ENCODE data around the gene DBNL.
"Not testable (repeated sequence)": the region's sequence is repeated elsewhere in the genome, so short reads cannot be mapped to it uniquely, and the experiment has no call there.

Gene DBNL

GRCh38 chr7:44044315-44045225, at the start of gene DBNL:
Gene DBNL, plus strand, starts transcription at chr7:44044702. Its CDS starts 36 bp downstream, at chr7:44044738.
- H3K4me3 Mint-ChIP-seq = peak within 1 kb of the TSS; percentile 90
- H3K27me3 Mint-ChIP-seq = no peaks in the 10 kb centered on the region
- no peaks in the 10 kb centered on the region for H3K9me3 Mint-ChIP-seq
- peak within 1 kb of the TSS; percentile 91 for H3K27ac Mint-ChIP-seq
- DNase-seq = peak; percentile 95
- H3K4me1 Mint-ChIP-seq (ENCODE audit: low read depth) = peaks cover 55% of the 10 kb centered on the region
- peaks cover 53% of the 10 kb centered on the region for H3K36me3 Mint-ChIP-seq (ENCODE audit: low read depth)

- H3K9me3 Mint-ChIP-seq; DNase-seq; H3K4me1 Mint-ChIP-seq (ENCODE audit: low read depth); H3K27me3 Mint-ChIP-seq; H3K27ac Mint-ChIP-seq; H3K36me3 Mint-ChIP-seq (ENCODE audit: low read depth); H3K4me3 Mint-ChIP-seq: not testable (repeated sequence)
Observed at GRCh38 chr7:43997532-43997931, 47.0 kb upstream of the DBNL start, which contains the start of gene SPDYE1. Gene SPDYE1, plus strand, starts transcription at chr7:43997897. Its CDS starts 2,053 bp downstream, at chr7:43999950.

GRCh38 chr7:44012081-44012480, 32.4 kb upstream of the DBNL start:
- not testable (repeated sequence) for H3K4me3 Mint-ChIP-seq; H3K27ac Mint-ChIP-seq; H3K9me3 Mint-ChIP-seq; H3K4me1 Mint-ChIP-seq (ENCODE audit: low read depth); H3K27me3 Mint-ChIP-seq; DNase-seq
- H3K36me3 Mint-ChIP-seq (ENCODE audit: low read depth) = peaks cover 32% of the 10 kb centered on the region

- not testable (repeated sequence) for H3K9me3 Mint-ChIP-seq; H3K27ac Mint-ChIP-seq; H3K4me3 Mint-ChIP-seq; H3K4me1 Mint-ChIP-seq (ENCODE audit: low read depth); DNase-seq; H3K27me3 Mint-ChIP-seq
- H3K36me3 Mint-ChIP-seq (ENCODE audit: low read depth) = peaks cover 29% of the 10 kb centered on the region
Observed at GRCh38 chr7:44015090-44015489, 29.4 kb upstream of the DBNL start.

- peak; percentile 100 for DNase-seq
- H3K9me3 Mint-ChIP-seq, H3K27me3 Mint-ChIP-seq: not testable (repeated sequence)
- peak overlapping the region; percentile 94 for H3K4me3 Mint-ChIP-seq
- H3K36me3 Mint-ChIP-seq (ENCODE audit: low read depth) = peaks cover 13% of the 10 kb centered on the region
- peaks cover 35% of the 10 kb centered on the region for H3K4me1 Mint-ChIP-seq (ENCODE audit: low read depth)
- H3K27ac Mint-ChIP-seq = peak overlapping the region; percentile 94
Observed at GRCh38 chr7:44018857-44019807, 25.4 kb upstream of the DBNL start.

- not testable (repeated sequence) for H3K27me3 Mint-ChIP-seq; H3K4me3 Mint-ChIP-seq; H3K36me3 Mint-ChIP-seq (ENCODE audit: low read depth); H3K9me3 Mint-ChIP-seq; H3K27ac Mint-ChIP-seq
- peaks cover 35% of the 10 kb centered on the region for H3K4me1 Mint-ChIP-seq (ENCODE audit: low read depth)
- DNase-seq = peak; percentile 38
Observed at GRCh38 chr7:44019825-44020224, 24.7 kb upstream of the DBNL start.

GRCh38 chr7:44022069-44022468, 22.4 kb upstream of the DBNL start:
- DNase-seq; H3K4me3 Mint-ChIP-seq; H3K9me3 Mint-ChIP-seq; H3K27me3 Mint-ChIP-seq; H3K36me3 Mint-ChIP-seq (ENCODE audit: low read depth): not testable (repeated sequence)
- Mint-ChIP-seq H3K4me1 (ENCODE audit: low read depth) (peaks cover 32% of the 10 kb centered on the region), H3K27ac (peak overlapping the region; percentile 47)

- H3K4me3 Mint-ChIP-seq = peak overlapping the region; percentile 69
- not testable (repeated sequence) for H3K9me3 Mint-ChIP-seq; H3K27me3 Mint-ChIP-seq; H3K36me3 Mint-ChIP-seq (ENCODE audit: low read depth)
- DNase-seq = peak; percentile 69
- peaks cover 30% of the 10 kb centered on the region for H3K4me1 Mint-ChIP-seq (ENCODE audit: low read depth)
- peak overlapping the region; percentile 97 for H3K27ac Mint-ChIP-seq
Observed at GRCh38 chr7:44022796-44023467, 21.6 kb upstream of the DBNL start.

GRCh38 chr7:44029433-44029832, 15.1 kb upstream of the DBNL start:
- not testable (repeated sequence) for H3K4me3 Mint-ChIP-seq; H3K9me3 Mint-ChIP-seq; H3K27ac Mint-ChIP-seq; H3K4me1 Mint-ChIP-seq (ENCODE audit: low read depth); DNase-seq; H3K27me3 Mint-ChIP-seq
- peaks cover 20% of the 10 kb centered on the region for H3K36me3 Mint-ChIP-seq (ENCODE audit: low read depth)

- not testable (repeated sequence) for H3K4me3 Mint-ChIP-seq; DNase-seq; H3K27ac Mint-ChIP-seq; H3K9me3 Mint-ChIP-seq; H3K4me1 Mint-ChIP-seq (ENCODE audit: low read depth); H3K27me3 Mint-ChIP-seq
- peaks cover 22% of the 10 kb centered on the region for H3K36me3 Mint-ChIP-seq (ENCODE audit: low read depth)
Observed at GRCh38 chr7:44030029-44030428, 14.5 kb upstream of the DBNL start.

GRCh38 chr7:44031319-44031718, 13.2 kb upstream of the DBNL start:
- H3K27me3 Mint-ChIP-seq; H3K27ac Mint-ChIP-seq; H3K4me1 Mint-ChIP-seq (ENCODE audit: low read depth); DNase-seq; H3K4me3 Mint-ChIP-seq; H3K9me3 Mint-ChIP-seq: not testable (repeated sequence)
- H3K36me3 Mint-ChIP-seq (ENCODE audit: low read depth) = peaks cover 22% of the 10 kb centered on the region

- H3K27ac Mint-ChIP-seq; H3K4me1 Mint-ChIP-seq (ENCODE audit: low read depth); H3K27me3 Mint-ChIP-seq; DNase-seq; H3K9me3 Mint-ChIP-seq; H3K4me3 Mint-ChIP-seq: not testable (repeated sequence)
- H3K36me3 Mint-ChIP-seq (ENCODE audit: low read depth) = peaks cover 28% of the 10 kb centered on the region
Observed at GRCh38 chr7:44032031-44032430, 12.5 kb upstream of the DBNL start.

GRCh38 chr7:44033971-44034844, 10.3 kb upstream of the DBNL start:
- H3K4me3 Mint-ChIP-seq; H3K4me1 Mint-ChIP-seq (ENCODE audit: low read depth); H3K9me3 Mint-ChIP-seq; H3K27ac Mint-ChIP-seq; H3K27me3 Mint-ChIP-seq: not testable (repeated sequence)
- H3K36me3 Mint-ChIP-seq (ENCODE audit: low read depth) = peaks cover 31% of the 10 kb centered on the region
- DNase-seq = peak; percentile 11
